Measurements from ENCODE around the gene ABCB4.

- no peak for TF ChIP-seq GATA1 (IDR thresholded peaks at IDR 0.05; ENCODE audit: low read depth, low read length)
- TF ChIP-seq POLR2A (IDR thresholded peaks at IDR 0.05; ENCODE audit: low read length): no peak
Measured at GRCh38 chr7:87370660-87371180, 104.8 kb downstream of the ABCB4 start.
